Measurements from ENCODE around the gene SMARCC2. TPM values are rescaled to one million over a fixed set of nuclear protein-coding genes. Genes with fewer than 3 reads are reported as not detected.
A peak's percentile ranks its signal among the peaks of the same experiment; 100 is the strongest.

Gene SMARCC2
- total and polyA plus RNA-seq, 9 of the 15 experiments (the other 6 are each of a cell fraction or from before 2014, with no cell fraction given) = 11.9 to 86.0 (median 36.6) TPM

DNA sequence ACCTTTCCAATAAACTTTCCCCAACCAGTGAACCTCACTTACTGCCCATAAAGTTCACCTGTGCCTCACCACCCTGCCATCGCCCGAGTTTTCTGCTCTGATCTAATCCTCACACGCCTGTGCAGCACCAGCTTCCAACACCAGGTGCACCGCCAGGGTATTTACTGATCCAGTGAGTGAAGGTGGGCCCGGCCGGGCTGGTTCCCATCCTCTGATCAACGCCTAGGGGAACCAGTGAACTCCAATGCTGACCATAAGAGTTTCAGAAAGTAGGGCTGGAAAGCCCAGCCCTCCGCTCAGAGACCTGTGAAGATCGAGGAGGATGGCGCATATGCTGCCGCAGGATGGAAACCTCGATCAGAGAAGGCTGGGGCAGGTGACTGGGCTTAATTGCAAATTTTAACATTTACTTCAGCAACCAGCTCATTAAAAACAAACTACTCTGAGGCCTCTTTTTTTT, 37.6 kb downstream of the SMARCC2 start (continued):
- TF ChIP-seq, protein P1, sequence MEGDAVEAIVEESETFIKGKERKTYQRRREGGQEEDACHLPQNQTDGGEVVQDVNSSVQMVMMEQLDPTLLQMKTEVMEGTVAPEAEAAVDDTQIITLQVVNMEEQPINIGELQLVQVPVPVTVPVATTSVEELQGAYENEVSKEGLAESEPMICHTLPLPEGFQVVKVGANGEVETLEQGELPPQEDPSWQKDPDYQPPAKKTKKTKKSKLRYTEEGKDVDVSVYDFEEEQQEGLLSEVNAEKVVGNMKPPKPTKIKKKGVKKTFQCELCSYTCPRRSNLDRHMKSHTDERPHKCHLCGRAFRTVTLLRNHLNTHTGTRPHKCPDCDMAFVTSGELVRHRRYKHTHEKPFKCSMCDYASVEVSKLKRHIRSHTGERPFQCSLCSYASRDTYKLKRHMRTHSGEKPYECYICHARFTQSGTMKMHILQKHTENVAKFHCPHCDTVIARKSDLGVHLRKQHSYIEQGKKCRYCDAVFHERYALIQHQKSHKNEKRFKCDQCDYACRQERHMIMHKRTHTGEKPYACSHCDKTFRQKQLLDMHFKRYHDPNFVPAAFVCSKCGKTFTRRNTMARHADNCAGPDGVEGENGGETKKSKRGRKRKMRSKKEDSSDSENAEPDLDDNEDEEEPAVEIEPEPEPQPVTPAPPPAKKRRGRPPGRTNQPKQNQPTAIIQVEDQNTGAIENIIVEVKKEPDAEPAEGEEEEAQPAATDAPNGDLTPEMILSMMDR (IDR thresholded peaks at IDR 0.05 in 2 of 3, conservative IDR thresholded peaks at IDR 0.05 in 1 of 3; ENCODE audit: insufficient read depth in 2 of 3, low read depth in 1 of 3, low read length in 3 of 3) = peak; percentile 34 to 67 (median 50)
- TF ChIP-seq ARID2 (IDR thresholded peaks at IDR 0.05) (no peak), HMG20B (CRISPR knock-in tag; IDR thresholded peaks at IDR 0.05) (no peak), HLTF (IDR thresholded peaks at IDR 0.05) (no peak), ZNF77 (CRISPR knock-in tag; IDR thresholded peaks at IDR 0.05) (no peak), FOXP1 (CRISPR knock-in tag; IDR thresholded peaks at IDR 0.05) (peak; percentile 74), GATAD2A (IDR thresholded peaks at IDR 0.05) (no peak), TBP (optimal IDR thresholded peaks at IDR 0.05; ENCODE audit: low read depth, low read length) (peak; percentile 72), FOXJ2 (tag; IDR thresholded peaks at IDR 0.05) (no peak), ATF7 (IDR thresholded peaks at IDR 0.05) (no peak), TCF7 (IDR thresholded peaks at IDR 0.05; ENCODE audit: borderline replicate concordance) (no peak), BMI1 (IDR thresholded peaks at IDR 0.05; ENCODE audit: low read length) (no peak), NFIC (IDR thresholded peaks at IDR 0.05) (0 out of 2 replicates have a peak, but pooled peaks have one; percentile 13), NUFIP1 (IDR thresholded peaks at IDR 0.05; ENCODE audit: partially characterized antibody) (no peak)
- TF ChIP-seq, protein P2, sequence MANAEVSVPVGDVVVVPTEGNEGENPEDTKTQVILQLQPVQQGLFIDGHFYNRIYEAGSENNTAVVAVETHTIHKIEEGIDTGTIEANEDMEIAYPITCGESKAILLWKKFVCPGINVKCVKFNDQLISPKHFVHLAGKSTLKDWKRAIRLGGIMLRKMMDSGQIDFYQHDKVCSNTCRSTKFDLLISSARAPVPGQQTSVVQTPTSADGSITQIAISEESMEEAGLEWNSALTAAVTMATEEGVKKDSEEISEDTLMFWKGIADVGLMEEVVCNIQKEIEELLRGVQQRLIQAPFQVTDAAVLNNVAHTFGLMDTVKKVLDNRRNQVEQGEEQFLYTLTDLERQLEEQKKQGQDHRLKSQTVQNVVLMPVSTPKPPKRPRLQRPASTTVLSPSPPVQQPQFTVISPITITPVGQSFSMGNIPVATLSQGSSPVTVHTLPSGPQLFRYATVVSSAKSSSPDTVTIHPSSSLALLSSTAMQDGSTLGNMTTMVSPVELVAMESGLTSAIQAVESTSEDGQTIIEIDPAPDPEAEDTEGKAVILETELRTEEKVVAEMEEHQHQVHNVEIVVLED (CRISPR knock-in tag; IDR thresholded peaks at IDR 0.05) = no peak
- TF ChIP-seq, protein P3, sequence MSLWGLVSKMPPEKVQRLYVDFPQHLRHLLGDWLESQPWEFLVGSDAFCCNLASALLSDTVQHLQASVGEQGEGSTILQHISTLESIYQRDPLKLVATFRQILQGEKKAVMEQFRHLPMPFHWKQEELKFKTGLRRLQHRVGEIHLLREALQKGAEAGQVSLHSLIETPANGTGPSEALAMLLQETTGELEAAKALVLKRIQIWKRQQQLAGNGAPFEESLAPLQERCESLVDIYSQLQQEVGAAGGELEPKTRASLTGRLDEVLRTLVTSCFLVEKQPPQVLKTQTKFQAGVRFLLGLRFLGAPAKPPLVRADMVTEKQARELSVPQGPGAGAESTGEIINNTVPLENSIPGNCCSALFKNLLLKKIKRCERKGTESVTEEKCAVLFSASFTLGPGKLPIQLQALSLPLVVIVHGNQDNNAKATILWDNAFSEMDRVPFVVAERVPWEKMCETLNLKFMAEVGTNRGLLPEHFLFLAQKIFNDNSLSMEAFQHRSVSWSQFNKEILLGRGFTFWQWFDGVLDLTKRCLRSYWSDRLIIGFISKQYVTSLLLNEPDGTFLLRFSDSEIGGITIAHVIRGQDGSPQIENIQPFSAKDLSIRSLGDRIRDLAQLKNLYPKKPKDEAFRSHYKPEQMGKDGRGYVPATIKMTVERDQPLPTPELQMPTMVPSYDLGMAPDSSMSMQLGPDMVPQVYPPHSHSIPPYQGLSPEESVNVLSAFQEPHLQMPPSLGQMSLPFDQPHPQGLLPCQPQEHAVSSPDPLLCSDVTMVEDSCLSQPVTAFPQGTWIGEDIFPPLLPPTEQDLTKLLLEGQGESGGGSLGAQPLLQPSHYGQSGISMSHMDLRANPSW (CRISPR knock-in tag; IDR thresholded peaks at IDR 0.05) = no peak
- TF ChIP-seq, protein P4, sequence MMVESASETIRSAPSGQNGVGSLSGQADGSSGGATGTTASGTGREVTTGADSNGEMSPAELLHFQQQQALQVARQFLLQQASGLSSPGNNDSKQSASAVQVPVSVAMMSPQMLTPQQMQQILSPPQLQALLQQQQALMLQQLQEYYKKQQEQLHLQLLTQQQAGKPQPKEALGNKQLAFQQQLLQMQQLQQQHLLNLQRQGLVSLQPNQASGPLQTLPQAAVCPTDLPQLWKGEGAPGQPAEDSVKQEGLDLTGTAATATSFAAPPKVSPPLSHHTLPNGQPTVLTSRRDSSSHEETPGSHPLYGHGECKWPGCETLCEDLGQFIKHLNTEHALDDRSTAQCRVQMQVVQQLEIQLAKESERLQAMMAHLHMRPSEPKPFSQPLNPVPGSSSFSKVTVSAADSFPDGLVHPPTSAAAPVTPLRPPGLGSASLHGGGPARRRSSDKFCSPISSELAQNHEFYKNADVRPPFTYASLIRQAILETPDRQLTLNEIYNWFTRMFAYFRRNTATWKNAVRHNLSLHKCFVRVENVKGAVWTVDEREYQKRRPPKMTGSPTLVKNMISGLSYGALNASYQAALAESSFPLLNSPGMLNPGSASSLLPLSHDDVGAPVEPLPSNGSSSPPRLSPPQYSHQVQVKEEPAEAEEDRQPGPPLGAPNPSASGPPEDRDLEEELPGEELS (CRISPR knock-in tag; IDR thresholded peaks at IDR 0.05; ENCODE audit: borderline replicate concordance) = no peak
- TF ChIP-seq, protein P5, sequence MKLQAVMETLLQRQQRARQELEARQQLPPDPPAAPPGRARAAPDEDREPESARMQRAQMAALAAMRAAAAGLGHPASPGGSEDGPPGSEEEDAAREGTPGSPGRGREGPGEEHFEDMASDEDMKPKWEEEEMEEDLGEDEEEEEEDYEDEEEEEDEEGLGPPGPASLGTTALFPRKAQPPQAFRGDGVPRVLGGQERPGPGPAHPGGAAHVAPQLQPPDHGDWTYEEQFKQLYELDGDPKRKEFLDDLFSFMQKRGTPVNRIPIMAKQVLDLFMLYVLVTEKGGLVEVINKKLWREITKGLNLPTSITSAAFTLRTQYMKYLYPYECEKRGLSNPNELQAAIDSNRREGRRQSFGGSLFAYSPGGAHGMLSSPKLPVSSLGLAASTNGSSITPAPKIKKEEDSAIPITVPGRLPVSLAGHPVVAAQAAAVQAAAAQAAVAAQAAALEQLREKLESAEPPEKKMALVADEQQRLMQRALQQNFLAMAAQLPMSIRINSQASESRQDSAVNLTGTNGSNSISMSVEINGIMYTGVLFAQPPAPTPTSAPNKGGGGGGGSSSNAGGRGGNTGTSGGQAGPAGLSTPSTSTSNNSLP (IDR thresholded peaks at IDR 0.05; ENCODE audit: borderline replicate concordance, low read depth, low read length) = no peak
- TF ChIP-seq, protein P6, sequence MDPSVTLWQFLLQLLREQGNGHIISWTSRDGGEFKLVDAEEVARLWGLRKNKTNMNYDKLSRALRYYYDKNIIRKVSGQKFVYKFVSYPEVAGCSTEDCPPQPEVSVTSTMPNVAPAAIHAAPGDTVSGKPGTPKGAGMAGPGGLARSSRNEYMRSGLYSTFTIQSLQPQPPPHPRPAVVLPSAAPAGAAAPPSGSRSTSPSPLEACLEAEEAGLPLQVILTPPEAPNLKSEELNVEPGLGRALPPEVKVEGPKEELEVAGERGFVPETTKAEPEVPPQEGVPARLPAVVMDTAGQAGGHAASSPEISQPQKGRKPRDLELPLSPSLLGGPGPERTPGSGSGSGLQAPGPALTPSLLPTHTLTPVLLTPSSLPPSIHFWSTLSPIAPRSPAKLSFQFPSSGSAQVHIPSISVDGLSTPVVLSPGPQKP (CRISPR knock-in tag; IDR thresholded peaks at IDR 0.05) = no peak

All from K562 (cell line).